ENCODE results near the gene CENPO. TPM values are rescaled to one million over a fixed set of nuclear protein-coding genes. Genes with fewer than 3 reads are reported as not detected.

CENPO gene
- total RNA-seq, 1 donor from 2014 or later = 18.0 TPM

GRCh38 chr2:24838541-24838940 is 45.3 kb downstream of the CENPO start:
- DNase-seq (ENCODE audit: low read depth) = no peak
- no peak for TF ChIP-seq CTCF (conservative IDR thresholded peaks at IDR 0.05; ENCODE audit: low read depth, low read length)
- no peak overlapping the region for H3K4me3 ChIP-seq (ENCODE audit: low read depth, low read length)

- H3K4me3 ChIP-seq (ENCODE audit: low read depth, low read length) = no peak overlapping the region
- TF ChIP-seq CTCF (conservative IDR thresholded peaks at IDR 0.05; ENCODE audit: low read depth, low read length) = no peak
- no peak for DNase-seq (ENCODE audit: low read depth)
Observed at GRCh38 chr2:24839729-24840128, 46.5 kb downstream of the CENPO start.

GRCh38 chr2:24840164-24840869 is 47.1 kb downstream of the CENPO start:
- no peak for TF ChIP-seq CTCF (conservative IDR thresholded peaks at IDR 0.05; ENCODE audit: low read depth, low read length)
- DNase-seq (ENCODE audit: low read depth) = no peak
- H3K4me3 ChIP-seq (ENCODE audit: low read depth, low read length) = no peak overlapping the region

- TF ChIP-seq CTCF (conservative IDR thresholded peaks at IDR 0.05; ENCODE audit: low read depth, low read length) = no peak
- no peak overlapping the region for H3K4me3 ChIP-seq (ENCODE audit: low read depth, low read length)
- DNase-seq (ENCODE audit: low read depth) = no peak
Observed at GRCh38 chr2:24840962-24841945, 48.0 kb downstream of the CENPO start.

GRCh38 chr2:24842081-24843050 is 49.1 kb downstream of the CENPO start:
- no peak for DNase-seq (ENCODE audit: low read depth)
- H3K4me3 ChIP-seq (ENCODE audit: low read depth, low read length) = no peak overlapping the region
- TF ChIP-seq CTCF (conservative IDR thresholded peaks at IDR 0.05; ENCODE audit: low read depth, low read length) = no peak

GRCh38 chr2:24843330-24843860 is 50.2 kb downstream of the CENPO start:
- no peak overlapping the region for H3K4me3 ChIP-seq (ENCODE audit: low read depth, low read length)
- no peak for DNase-seq (ENCODE audit: low read depth)
- TF ChIP-seq CTCF (conservative IDR thresholded peaks at IDR 0.05; ENCODE audit: low read depth, low read length) = no peak
